ENCODE measurements around the gene FOCAD. TPM values are rescaled to one million over a fixed set of nuclear protein-coding genes. Genes with fewer than 3 reads are reported as not detected.

Gene FOCAD
- total RNA-seq, 1 donor = 45.6 TPM

GRCh38 chr9:20689833-20690232, 5.8 kb downstream of the FOCAD start:
- peaks cover 80% of the 10 kb centered on the region for H3K79me2 ChIP-seq (ENCODE audit: insufficient read depth, low read length)
- no peak for DNase-seq (ENCODE audit: insufficient read length, low spot score, missing footprints)

GRCh38 chr9:20692554-20692953, 8.5 kb downstream of the FOCAD start:
- no peaks in the 10 kb centered on the region for H3K9me3 ChIP-seq (ENCODE audit: low read depth, low read length)
- no peak overlapping the region for H3K27ac ChIP-seq (ENCODE audit: low read depth, low read length)
- H2AFZ ChIP-seq (ENCODE audit: low read length) = no peak overlapping the region
- H3K4me1 ChIP-seq (ENCODE audit: insufficient read depth, low read length) = no peaks in the 10 kb centered on the region
- no peak overlapping the region for H3K4me3 ChIP-seq (ENCODE audit: insufficient read depth, low read length)
- DNase-seq (ENCODE audit: insufficient read length, low spot score, missing footprints) = no peak
- no peak for TF ChIP-seq CTCF (IDR thresholded peaks at IDR 0.05; ENCODE audit: extremely low read depth, low read depth, low read length)
- no peaks in the 10 kb centered on the region for H3K36me3 ChIP-seq (ENCODE audit: insufficient read depth, low read length)
- H3K79me2 ChIP-seq (ENCODE audit: insufficient read depth, low read length) = peaks cover 73% of the 10 kb centered on the region
- H3K4me2 ChIP-seq (ENCODE audit: insufficient read depth, low read length) = no peak overlapping the region
- H4K20me1 ChIP-seq (ENCODE audit: insufficient read depth, low read length) = peaks cover 31% of the 10 kb centered on the region
- no peaks in the 10 kb centered on the region for H3K27me3 ChIP-seq (ENCODE audit: insufficient read depth, low read length)

More at GRCh38 chr9:20689833-20690232, 5.8 kb downstream of the FOCAD start:
- Histone ChIP-seq H3K27ac (ENCODE audit: low read depth, low read length) (no peak overlapping the region), H3K36me3 (ENCODE audit: insufficient read depth, low read length) (no peaks in the 10 kb centered on the region), H3K4me1 (ENCODE audit: insufficient read depth, low read length) (peaks cover 10% of the 10 kb centered on the region), H3K9me3 (ENCODE audit: low read depth, low read length) (no peaks in the 10 kb centered on the region), H3K27me3 (ENCODE audit: insufficient read depth, low read length) (no peaks in the 10 kb centered on the region), H4K20me1 (ENCODE audit: insufficient read depth, low read length) (peaks cover 38% of the 10 kb centered on the region), H3K4me2 (ENCODE audit: insufficient read depth, low read length) (no peak overlapping the region), H3K4me3 (ENCODE audit: insufficient read depth, low read length) (no peak overlapping the region), H2AFZ (ENCODE audit: low read length) (no peak overlapping the region)
- TF ChIP-seq CTCF (IDR thresholded peaks at IDR 0.05; ENCODE audit: extremely low read depth, low read depth, low read length) = no peak

- H2AFZ ChIP-seq (ENCODE audit: low read length) = no peak overlapping the region
- H3K4me1 ChIP-seq (ENCODE audit: insufficient read depth, low read length) = no peaks in the 10 kb centered on the region
- TF ChIP-seq CTCF (IDR thresholded peaks at IDR 0.05; ENCODE audit: extremely low read depth, low read depth, low read length) = no peak
- no peaks in the 10 kb centered on the region for H3K27me3 ChIP-seq (ENCODE audit: insufficient read depth, low read length)
- H3K9me3 ChIP-seq (ENCODE audit: low read depth, low read length) = no peaks in the 10 kb centered on the region
- H3K4me2 ChIP-seq (ENCODE audit: insufficient read depth, low read length) = no peak overlapping the region
- no peak overlapping the region for H3K27ac ChIP-seq (ENCODE audit: low read depth, low read length)
- no peaks in the 10 kb centered on the region for H3K36me3 ChIP-seq (ENCODE audit: insufficient read depth, low read length)
- no peak overlapping the region for H3K4me3 ChIP-seq (ENCODE audit: insufficient read depth, low read length)
- H3K79me2 ChIP-seq (ENCODE audit: insufficient read depth, low read length) = peaks cover 70% of the 10 kb centered on the region
- no peak for DNase-seq (ENCODE audit: insufficient read length, low spot score, missing footprints)
- H4K20me1 ChIP-seq (ENCODE audit: insufficient read depth, low read length) = peaks cover 29% of the 10 kb centered on the region
Observed at GRCh38 chr9:20693068-20693467, 9.0 kb downstream of the FOCAD start.

GRCh38 chr9:20694248-20694647, 10.2 kb downstream of the FOCAD start:
- no peaks in the 10 kb centered on the region for H3K36me3 ChIP-seq (ENCODE audit: insufficient read depth, low read length)
- peaks cover 64% of the 10 kb centered on the region for H3K79me2 ChIP-seq (ENCODE audit: insufficient read depth, low read length)
- no peaks in the 10 kb centered on the region for H3K4me1 ChIP-seq (ENCODE audit: insufficient read depth, low read length)

More at GRCh38 chr9:20694248-20694647, 10.2 kb downstream of the FOCAD start:
- Histone ChIP-seq H3K4me3 (ENCODE audit: insufficient read depth, low read length) (no peak overlapping the region), H4K20me1 (ENCODE audit: insufficient read depth, low read length) (peaks cover 18% of the 10 kb centered on the region), H3K27me3 (ENCODE audit: insufficient read depth, low read length) (no peaks in the 10 kb centered on the region), H3K9me3 (ENCODE audit: low read depth, low read length) (no peaks in the 10 kb centered on the region), H2AFZ (ENCODE audit: low read length) (no peak overlapping the region), H3K27ac (ENCODE audit: low read depth, low read length) (no peak overlapping the region), H3K4me2 (ENCODE audit: insufficient read depth, low read length) (no peak overlapping the region)
- no peak for TF ChIP-seq CTCF (IDR thresholded peaks at IDR 0.05; ENCODE audit: extremely low read depth, low read depth, low read length)
- DNase-seq (ENCODE audit: insufficient read length, low spot score, missing footprints) = no peak
